ENCODE measurements around the gene FYN. TPM values are rescaled to one million over a fixed set of nuclear protein-coding genes. Genes with fewer than 3 reads are reported as not detected.

Gene FYN
- total RNA-seq, 1 experiment from 2014 or later: 7.2 TPM

- Mint-ChIP-seq H3K4me3 (ENCODE audit: unreplicated experiment) (no peak overlapping the region), H3K9me3 (ENCODE audit: unreplicated experiment) (peaks cover 9% of the 10 kb centered on the region), H3K27ac (ENCODE audit: unreplicated experiment) (no peak overlapping the region), H3K27me3 (ENCODE audit: insufficient read depth, unreplicated experiment) (no peaks in the 10 kb centered on the region), H3K36me3 (ENCODE audit: insufficient read depth, unreplicated experiment) (no peaks in the 10 kb centered on the region), H3K4me1 (ENCODE audit: low read depth, unreplicated experiment) (no peaks in the 10 kb centered on the region)
- H3K4me3 ChIP-seq (ENCODE audit: low read depth, low read length): no peak overlapping the region
- ChIA-PET POLR2A (no interaction called here), CTCF (no interaction called here)
- TF ChIP-seq, protein P1, sequence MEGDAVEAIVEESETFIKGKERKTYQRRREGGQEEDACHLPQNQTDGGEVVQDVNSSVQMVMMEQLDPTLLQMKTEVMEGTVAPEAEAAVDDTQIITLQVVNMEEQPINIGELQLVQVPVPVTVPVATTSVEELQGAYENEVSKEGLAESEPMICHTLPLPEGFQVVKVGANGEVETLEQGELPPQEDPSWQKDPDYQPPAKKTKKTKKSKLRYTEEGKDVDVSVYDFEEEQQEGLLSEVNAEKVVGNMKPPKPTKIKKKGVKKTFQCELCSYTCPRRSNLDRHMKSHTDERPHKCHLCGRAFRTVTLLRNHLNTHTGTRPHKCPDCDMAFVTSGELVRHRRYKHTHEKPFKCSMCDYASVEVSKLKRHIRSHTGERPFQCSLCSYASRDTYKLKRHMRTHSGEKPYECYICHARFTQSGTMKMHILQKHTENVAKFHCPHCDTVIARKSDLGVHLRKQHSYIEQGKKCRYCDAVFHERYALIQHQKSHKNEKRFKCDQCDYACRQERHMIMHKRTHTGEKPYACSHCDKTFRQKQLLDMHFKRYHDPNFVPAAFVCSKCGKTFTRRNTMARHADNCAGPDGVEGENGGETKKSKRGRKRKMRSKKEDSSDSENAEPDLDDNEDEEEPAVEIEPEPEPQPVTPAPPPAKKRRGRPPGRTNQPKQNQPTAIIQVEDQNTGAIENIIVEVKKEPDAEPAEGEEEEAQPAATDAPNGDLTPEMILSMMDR (IDR thresholded peaks at IDR 0.05; ENCODE audit: insufficient read depth in 1 of 2, low read depth in 1 of 2, low read length in 1 of 2, severe bottlenecking in 1 of 2, unreplicated experiment in 1 of 2): no peak
- intact Hi-C loops (cut with micrococcal nuclease; ENCODE audit: unreplicated experiment): no loop called here
- no peaks in the 10 kb centered on the region for H3K4me1 ChIP-seq
- H3K36me3 ChIP-seq (ENCODE audit: control insufficient read depth, insufficient read depth, low read length): no peaks in the 10 kb centered on the region
- no peaks in the 10 kb centered on the region for H3K27me3 ChIP-seq (replicated peaks; ENCODE audit: control insufficient read depth, insufficient read depth, low read length)
- no TSS peak for BruUV-seq (replicated peaks)
- H3K9me3 ChIP-seq: no peaks in the 10 kb centered on the region
- DNase-seq: no peak
Measured at GRCh38 chr6:111685058-111685457, 188.2 kb downstream of the FYN start.

DNA sequence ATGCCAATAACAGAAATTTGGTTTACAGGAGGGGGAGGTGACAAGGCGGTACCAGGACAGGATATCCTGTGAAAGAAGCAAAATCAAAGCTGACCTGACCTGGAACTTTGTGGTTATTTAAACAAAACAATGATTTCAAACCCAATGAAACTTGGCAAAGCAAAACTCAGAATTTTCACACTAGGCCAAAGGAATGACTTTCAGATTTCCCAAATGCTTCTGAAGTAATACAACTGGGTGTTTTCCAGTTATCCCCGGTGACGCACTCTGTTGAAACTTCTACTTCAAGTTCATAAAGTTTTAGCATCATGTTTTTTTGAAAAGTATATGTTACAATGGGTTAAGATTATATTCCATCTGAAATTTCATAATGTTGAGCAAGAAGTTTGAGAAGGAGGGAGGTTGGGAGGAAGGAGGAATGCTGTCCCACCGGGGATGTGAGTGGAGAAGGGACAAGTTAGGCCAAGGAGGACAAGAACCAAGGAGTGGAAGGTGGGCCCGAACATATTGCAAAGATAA lies 189.4 kb downstream of the FYN start:
- H3K9me3 ChIP-seq: no peaks in the 10 kb centered on the region
- H3K4me3 ChIP-seq (ENCODE audit: low read depth, low read length): no peak overlapping the region
- no peaks in the 10 kb centered on the region for H3K4me1 ChIP-seq
- BruUV-seq (replicated peaks): no TSS peak
- CTCF ChIA-PET: no interaction called here
- no peak for DNase-seq
- TF ChIP-seq, protein P1 (IDR thresholded peaks at IDR 0.05; ENCODE audit: insufficient read depth in 1 of 2, low read depth in 1 of 2, low read length in 1 of 2, severe bottlenecking in 1 of 2, unreplicated experiment in 1 of 2): no peak
- no peak overlapping the region for H3K4me3 Mint-ChIP-seq (ENCODE audit: unreplicated experiment)
- intact Hi-C loops (cut with micrococcal nuclease; ENCODE audit: unreplicated experiment): no loop called here
- H3K27ac Mint-ChIP-seq (ENCODE audit: unreplicated experiment): peak overlapping the region; percentile 57
- POLR2A ChIA-PET: interaction anchor here (0.5 kb wide), 1 partner anchor 596 kb away, joined by 4 read pairs; the partner anchor contains the start of gene SLC16A10
- no peaks in the 10 kb centered on the region for H3K27me3 ChIP-seq (replicated peaks; ENCODE audit: control insufficient read depth, insufficient read depth, low read length)
- H3K27me3 Mint-ChIP-seq (ENCODE audit: insufficient read depth, unreplicated experiment): no peaks in the 10 kb centered on the region
- H3K36me3 ChIP-seq (ENCODE audit: control insufficient read depth, insufficient read depth, low read length): no peaks in the 10 kb centered on the region
- no peaks in the 10 kb centered on the region for H3K36me3 Mint-ChIP-seq (ENCODE audit: insufficient read depth, unreplicated experiment)
- H3K9me3 Mint-ChIP-seq (ENCODE audit: unreplicated experiment): peaks cover 9% of the 10 kb centered on the region
- peaks cover 5% of the 10 kb centered on the region for H3K4me1 Mint-ChIP-seq (ENCODE audit: low read depth, unreplicated experiment)

DNA sequence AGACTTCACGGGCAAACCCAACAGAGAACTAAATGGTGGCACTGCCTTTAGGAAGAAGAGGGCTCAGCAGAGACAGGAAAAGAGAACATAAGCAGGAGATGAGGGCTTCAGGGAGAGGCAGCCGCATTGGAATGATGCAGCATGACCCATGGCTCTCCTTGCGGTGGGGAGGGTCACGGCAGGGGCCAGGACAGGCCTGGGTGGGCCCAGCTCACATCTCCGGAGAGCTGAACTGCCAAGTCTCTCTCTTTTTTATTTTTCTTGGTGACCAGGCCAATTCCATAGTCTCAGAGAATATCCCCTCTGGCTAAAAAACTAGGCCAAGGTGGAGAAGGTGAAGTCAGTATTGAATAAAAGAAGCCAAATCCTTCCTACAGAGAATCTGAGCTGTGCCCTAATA lies 190.1 kb downstream of the FYN start:
- no peaks in the 10 kb centered on the region for H3K27me3 Mint-ChIP-seq (ENCODE audit: insufficient read depth, unreplicated experiment)
- Histone ChIP-seq H3K4me1 (0 out of 2 replicates have a peak, but pooled peaks cover under 1% of the 10 kb centered on the region), H3K27me3 (replicated peaks; ENCODE audit: control insufficient read depth, insufficient read depth, low read length) (no peaks in the 10 kb centered on the region), H3K36me3 (ENCODE audit: control insufficient read depth, insufficient read depth, low read length) (no peaks in the 10 kb centered on the region), H3K9me3 (no peaks in the 10 kb centered on the region), H3K4me3 (ENCODE audit: low read depth, low read length) (no peak overlapping the region)
- H3K27ac Mint-ChIP-seq (ENCODE audit: unreplicated experiment): no peak overlapping the region
- H3K36me3 Mint-ChIP-seq (ENCODE audit: insufficient read depth, unreplicated experiment): no peaks in the 10 kb centered on the region
- ChIA-PET CTCF (no interaction called here), POLR2A (no interaction called here)
- no TSS peak for BruUV-seq (replicated peaks)
- intact Hi-C loops (cut with micrococcal nuclease; ENCODE audit: unreplicated experiment): no loop called here
- no peak for DNase-seq
- no peak overlapping the region for H3K4me3 Mint-ChIP-seq (ENCODE audit: unreplicated experiment)
- TF ChIP-seq, protein P1 (IDR thresholded peaks at IDR 0.05; ENCODE audit: insufficient read depth in 1 of 2, low read depth in 1 of 2, low read length in 1 of 2, severe bottlenecking in 1 of 2, unreplicated experiment in 1 of 2): no peak
- H3K9me3 Mint-ChIP-seq (ENCODE audit: unreplicated experiment): peaks cover 9% of the 10 kb centered on the region
- H3K4me1 Mint-ChIP-seq (ENCODE audit: low read depth, unreplicated experiment): peaks cover 10% of the 10 kb centered on the region
